Measurements from ENCODE around the gene TSPAN31.

The TSPAN31 gene

DNA sequence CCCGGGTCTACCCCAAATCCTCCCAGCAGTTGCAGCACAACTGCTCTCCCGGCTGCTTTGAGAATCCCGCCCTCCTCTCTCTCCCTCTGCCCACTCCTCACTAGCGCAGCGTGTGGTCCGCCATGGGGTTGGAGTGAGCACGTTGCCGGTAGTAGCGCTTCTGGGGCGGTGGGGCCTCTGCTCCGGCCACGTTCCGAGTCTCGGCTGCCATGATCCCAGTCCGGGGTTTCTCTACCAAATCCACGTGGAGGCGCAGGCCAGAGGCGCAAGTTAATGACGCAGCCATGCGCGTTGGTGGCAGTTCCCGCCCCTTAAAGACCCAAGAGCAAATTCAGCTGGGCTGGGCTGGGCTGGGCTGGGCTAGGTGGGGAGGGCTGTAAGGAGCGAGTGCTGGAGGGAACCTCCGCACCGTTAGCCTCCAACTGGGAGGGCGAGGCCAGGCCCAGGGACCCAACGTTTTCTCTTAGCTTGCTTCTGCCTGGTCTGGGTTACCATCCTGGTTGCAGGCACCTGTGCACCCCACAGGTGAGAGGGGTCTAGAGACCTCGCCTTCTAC lies 27.1 kb downstream of the TSPAN31 start, which contains the start of gene METTL1 (continued):
- TF ChIP-seq REST (tag by site-specific recombination; IDR thresholded peaks at IDR 0.05) (peak; percentile 42; the same call in 1 of the 2 replicates), ATF2 (tag by site-specific recombination; IDR thresholded peaks at IDR 0.05; ENCODE audit: low read depth) (peak; percentile 6; the same call in 1 of the 2 replicates), ZNF596 (tag by site-specific recombination; IDR thresholded peaks at IDR 0.05) (no peak), ZIC2 (tag by site-specific recombination; IDR thresholded peaks at IDR 0.05) (peak; percentile 69), ZSCAN4 (tag by site-specific recombination; IDR thresholded peaks at IDR 0.05) (peak; percentile 38; the same call in 1 of the 2 replicates), ZNF2 (tag by site-specific recombination; IDR thresholded peaks at IDR 0.05) (peak; percentile 97), ZNF184 (tag by site-specific recombination; IDR thresholded peaks at IDR 0.05) (peak; percentile 55; the same call in 1 of the 2 replicates), PRDM1 (tag by site-specific recombination; IDR thresholded peaks at IDR 0.05) (no peak), ZNF266 (tag by site-specific recombination; IDR thresholded peaks at IDR 0.05; ENCODE audit: low read depth) (no peak), ZNF571 (tag by site-specific recombination; IDR thresholded peaks at IDR 0.05) (no peak), ZNF707 (tag by site-specific recombination; IDR thresholded peaks at IDR 0.05) (no peak), TSHZ1 (tag by site-specific recombination; IDR thresholded peaks at IDR 0.05; ENCODE audit: borderline replicate concordance) (no peak), ZNF76 (tag by site-specific recombination; IDR thresholded peaks at IDR 0.05; ENCODE audit: borderline replicate concordance, low read depth) (peak; percentile 85), INSM2 (tag by site-specific recombination; IDR thresholded peaks at IDR 0.05) (peak; percentile 81), WT1 (tag by site-specific recombination; IDR thresholded peaks at IDR 0.05) (peak; percentile 95), ZNF610 (tag by site-specific recombination; IDR thresholded peaks at IDR 0.05; ENCODE audit: borderline replicate concordance) (peak; percentile 55; the same call in 1 of the 2 replicates), KLF1 (tag by site-specific recombination; IDR thresholded peaks at IDR 0.05) (peak; percentile 58)
- TF ChIP-seq, protein P1, sequence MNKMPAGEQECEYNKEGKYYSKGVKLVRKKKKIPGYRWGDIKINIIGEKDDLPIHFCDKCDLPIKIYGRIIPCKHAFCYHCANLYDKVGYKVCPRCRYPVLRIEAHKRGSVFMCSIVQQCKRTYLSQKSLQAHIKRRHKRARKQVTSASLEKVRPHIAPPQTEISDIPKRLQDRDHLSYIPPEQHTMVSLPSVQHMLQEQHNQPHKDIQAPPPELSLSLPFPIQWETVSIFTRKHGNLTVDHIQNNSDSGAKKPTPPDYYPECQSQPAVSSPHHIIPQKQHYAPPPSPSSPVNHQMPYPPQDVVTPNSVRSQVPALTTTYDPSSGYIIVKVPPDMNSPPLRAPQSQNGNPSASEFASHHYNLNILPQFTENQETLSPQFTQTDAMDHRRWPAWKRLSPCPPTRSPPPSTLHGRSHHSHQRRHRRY (tag by site-specific recombination; IDR thresholded peaks at IDR 0.05) = no peak
- TF ChIP-seq, protein P2, sequence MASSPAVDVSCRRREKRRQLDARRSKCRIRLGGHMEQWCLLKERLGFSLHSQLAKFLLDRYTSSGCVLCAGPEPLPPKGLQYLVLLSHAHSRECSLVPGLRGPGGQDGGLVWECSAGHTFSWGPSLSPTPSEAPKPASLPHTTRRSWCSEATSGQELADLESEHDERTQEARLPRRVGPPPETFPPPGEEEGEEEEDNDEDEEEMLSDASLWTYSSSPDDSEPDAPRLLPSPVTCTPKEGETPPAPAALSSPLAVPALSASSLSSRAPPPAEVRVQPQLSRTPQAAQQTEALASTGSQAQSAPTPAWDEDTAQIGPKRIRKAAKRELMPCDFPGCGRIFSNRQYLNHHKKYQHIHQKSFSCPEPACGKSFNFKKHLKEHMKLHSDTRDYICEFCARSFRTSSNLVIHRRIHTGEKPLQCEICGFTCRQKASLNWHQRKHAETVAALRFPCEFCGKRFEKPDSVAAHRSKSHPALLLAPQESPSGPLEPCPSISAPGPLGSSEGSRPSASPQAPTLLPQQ (tag by site-specific recombination; IDR thresholded peaks at IDR 0.05) = peak; percentile 94
- TF ChIP-seq, protein P3, sequence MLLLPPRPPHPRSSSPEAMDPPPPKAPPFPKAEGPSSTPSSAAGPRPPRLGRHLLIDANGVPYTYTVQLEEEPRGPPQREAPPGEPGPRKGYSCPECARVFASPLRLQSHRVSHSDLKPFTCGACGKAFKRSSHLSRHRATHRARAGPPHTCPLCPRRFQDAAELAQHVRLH (tag by site-specific recombination; IDR thresholded peaks at IDR 0.05) = peak; percentile 83; the same call in 1 of the 2 replicates
- TF ChIP-seq, protein P4, sequence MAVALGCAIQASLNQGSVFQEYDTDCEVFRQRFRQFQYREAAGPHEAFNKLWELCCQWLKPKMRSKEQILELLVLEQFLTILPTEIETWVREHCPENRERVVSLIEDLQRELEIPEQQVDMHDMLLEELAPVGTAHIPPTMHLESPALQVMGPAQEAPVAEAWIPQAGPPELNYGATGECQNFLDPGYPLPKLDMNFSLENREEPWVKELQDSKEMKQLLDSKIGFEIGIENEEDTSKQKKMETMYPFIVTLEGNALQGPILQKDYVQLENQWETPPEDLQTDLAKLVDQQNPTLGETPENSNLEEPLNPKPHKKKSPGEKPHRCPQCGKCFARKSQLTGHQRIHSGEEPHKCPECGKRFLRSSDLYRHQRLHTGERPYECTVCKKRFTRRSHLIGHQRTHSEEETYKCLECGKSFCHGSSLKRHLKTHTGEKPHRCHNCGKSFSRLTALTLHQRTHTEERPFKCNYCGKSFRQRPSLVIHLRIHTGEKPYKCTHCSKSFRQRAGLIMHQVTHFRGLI (tag by site-specific recombination; IDR thresholded peaks at IDR 0.05) = peak; percentile 97
